H9 (cell line): Measurements from ENCODE around the gene SIGLEC5. TPM values are rescaled to one million over a fixed set of nuclear protein-coding genes. Genes with fewer than 3 reads are reported as not detected.

Source experiments
- DNase-seq: peaks from one replicate; pipeline ENCODE4 v3.0.0-alpha.2; 2017
- H2AFZ ChIP-seq: one replicate; pipeline ENCODE4 v1.6.1; 2013; ENCODE audit warnings: mild to moderate bottlenecking, low read length, control low read depth, moderate library complexity
- H2AK5ac ChIP-seq: 2 replicates; pipeline ENCODE4 v1.6.1; 2013; ENCODE audit warnings: low read length, control low read depth, mixed read lengths; ENCODE audit not compliant: insufficient read length
- H2BK120ac ChIP-seq: one replicate; pipeline ENCODE4 v1.6.1; 2013; ENCODE audit warnings: low read depth, mild to moderate bottlenecking, low read length, control low read depth, inconsistent platforms; ENCODE audit not compliant: poor library complexity, severe bottlenecking
- H2BK12ac ChIP-seq: 2 replicates; pipeline ENCODE4 v1.6.1; 2013; ENCODE audit warnings: low read length, control low read depth, mixed read lengths, low read depth; ENCODE audit not compliant: insufficient read length
- H2BK15ac ChIP-seq: 2 replicates; pipeline ENCODE4 v1.6.1; 2013; ENCODE audit warnings: low read depth, low read length, control low read depth
- H2BK20ac ChIP-seq: one replicate; pipeline ENCODE4 v1.6.1; 2013; ENCODE audit warnings: low read depth, mild to moderate bottlenecking, low read length, control low read depth, inconsistent platforms; ENCODE audit not compliant: poor library complexity, severe bottlenecking
- H2BK5ac ChIP-seq: 2 replicates; pipeline ENCODE4 v1.6.1; 2013; ENCODE audit warnings: low read length, control low read depth, mixed read lengths; ENCODE audit not compliant: insufficient read length
- H3K14ac ChIP-seq: 2 replicates; pipeline ENCODE4 v1.6.1; 2013; ENCODE audit warnings: low read length, control low read depth; ENCODE audit not compliant: insufficient read depth
- H3K18ac ChIP-seq: 2 replicates; pipeline ENCODE4 v1.6.1; 2013; ENCODE audit warnings: low read depth, mild to moderate bottlenecking, mixed read lengths, low read length, control low read depth; ENCODE audit not compliant: insufficient read length
- H3K23ac ChIP-seq: 2 replicates; pipeline ENCODE4 v1.6.1; 2013; ENCODE audit warnings: low read length, control low read depth, mixed read lengths, low read depth; ENCODE audit not compliant: insufficient read length
- H3K23me2 ChIP-seq: 2 replicates; pipeline ENCODE4 v1.6.1; 2013; ENCODE audit warnings: low read depth, mild to moderate bottlenecking, mixed read lengths, low read length, control low read depth; ENCODE audit not compliant: insufficient read length, poor library complexity, severe bottlenecking
- H3K27ac ChIP-seq: 2 replicates; pipeline ENCODE4 v1.5.1; 2013; ENCODE audit warnings: low read length, control low read depth, mixed read lengths, low read depth; ENCODE audit not compliant: insufficient read length
- H3K27me3 ChIP-seq: 2 replicates; pipeline ENCODE4 v1.6.1; 2013; ENCODE audit warnings: low read length, control low read depth, inconsistent platforms; ENCODE audit not compliant: insufficient read depth
- H3K4ac ChIP-seq: 2 replicates; pipeline ENCODE4 v1.6.1; 2013; ENCODE audit warnings: low read depth, mild to moderate bottlenecking, control low read depth, inconsistent platforms, low read length, moderate library complexity
- H3K4me1 ChIP-seq: 2 replicates; pipeline ENCODE4 v1.6.1; 2013; ENCODE audit warnings: low read length, control low read depth, inconsistent platforms; ENCODE audit not compliant: insufficient read depth
- H3K4me2 ChIP-seq: 2 replicates; pipeline ENCODE4 v1.6.1; 2013; ENCODE audit warnings: low read length, control low read depth, mixed read lengths; ENCODE audit not compliant: insufficient read length, insufficient read depth
- H3K56ac ChIP-seq: 2 replicates; pipeline ENCODE4 v1.6.1; 2013; ENCODE audit warnings: low read depth, mild to moderate bottlenecking, mixed read lengths, low read length, control low read depth; ENCODE audit not compliant: insufficient read length
- H3K79me1 ChIP-seq: 2 replicates; pipeline ENCODE4 v1.6.1; 2013; ENCODE audit warnings: low read depth, mild to moderate bottlenecking, moderate library complexity, low read length, control low read depth, inconsistent platforms; ENCODE audit not compliant: insufficient read depth, poor library complexity, severe bottlenecking
- H3K79me2 ChIP-seq: 2 replicates; pipeline ENCODE4 v1.6.1; 2013; ENCODE audit warnings: low read length, control low read depth, inconsistent platforms; ENCODE audit not compliant: insufficient read depth
- H3K9ac ChIP-seq: 2 replicates; pipeline ENCODE4 v1.6.1; 2013; ENCODE audit warnings: low read length, control low read depth, mixed read lengths; ENCODE audit not compliant: insufficient read length; ENCODE audit errors: extremely low read depth
- H3K9me3 ChIP-seq: one replicate; pipeline ENCODE4 v1.6.1; 2013; ENCODE audit warnings: low read depth, low read length, inconsistent platforms; ENCODE audit not compliant: control insufficient read depth
- H3T11ph ChIP-seq: one replicate; pipeline ENCODE4 v1.6.1; 2013; ENCODE audit warnings: mild to moderate bottlenecking, low read length, control low read depth, inconsistent platforms
- H4K20me1 ChIP-seq: one replicate; pipeline ENCODE4 v1.6.1; 2013; ENCODE audit not compliant: control insufficient read depth, insufficient read length, insufficient read depth
- H4K5ac ChIP-seq: 2 replicates; pipeline ENCODE4 v1.6.1; 2013; ENCODE audit warnings: low read depth, mild to moderate bottlenecking, mixed read lengths, low read length, control low read depth; ENCODE audit not compliant: insufficient read length
- H4K8ac ChIP-seq: replicated peaks from 2 replicates; pipeline ENCODE4 v1.6.1; 2013; ENCODE audit warnings: low read length, control low read depth, mixed read lengths, low read depth; ENCODE audit not compliant: insufficient read length
- H4K91ac ChIP-seq: 2 replicates; pipeline ENCODE4 v1.6.1; 2013; ENCODE audit warnings: low read depth, mild to moderate bottlenecking, moderate library complexity, mixed read lengths, low read length, control low read depth; ENCODE audit not compliant: insufficient read length
- H3K27ac Mint-ChIP-seq, 3 experiments: 2 replicates in 2 of 3; 3 replicates in 1 of 3; pipeline ENCODE4 v1.8.0; 2020 to 2021; ENCODE audit warnings: mixed read lengths in 3 of 3, mild to moderate bottlenecking in 1 of 3, moderate library complexity in 1 of 3
- H3K27me3 Mint-ChIP-seq: 2 replicates; pipeline ENCODE4 v1.8.0; 2021; ENCODE audit warnings: low read depth, mild to moderate bottlenecking, moderate library complexity, mixed read lengths
- H3K36me3 Mint-ChIP-seq, 3 experiments: 2 replicates in 2 of 3; 3 replicates in 1 of 3; pipeline ENCODE4 v1.8.0; 2020 to 2021; ENCODE audit warnings: low read depth in 3 of 3, mixed read lengths in 3 of 3; ENCODE audit not compliant: insufficient read depth in 1 of 3
- H3K4me1 Mint-ChIP-seq, 2 experiments: 2 replicates each; pipeline ENCODE4 v1.8.0; 2020; ENCODE audit warnings: mixed read lengths in 2 of 2
- H3K4me3 Mint-ChIP-seq, 2 experiments: 2 replicates in 1 of 2; 3 replicates in 1 of 2; pipeline ENCODE4 v1.8.0; 2020 to 2021; ENCODE audit warnings: mild to moderate bottlenecking in 2 of 2, mixed read lengths in 2 of 2, moderate library complexity in 1 of 2
- H3K9me3 Mint-ChIP-seq, 2 experiments: 2 replicates in 1 of 2; 3 replicates in 1 of 2; pipeline ENCODE4 v1.8.0; 2020; ENCODE audit warnings: mild to moderate bottlenecking in 2 of 2, mixed read lengths in 2 of 2, moderate library complexity in 1 of 2
- total RNA-seq: library from RNA; stranded (reverse); gene quantifications from 2 replicates; pipeline ENCODE4 v1.2.1, GENCODE V29; 2021
- TF ChIP-seq, protein P1 (sequence below): fragments of 200-600 bp; sonication (generic); conservative IDR thresholded peaks from 3 replicates; pipeline ENCODE4 v1.8.0; 2021; ENCODE audit warnings: antibody characterized with exemption, mild to moderate bottlenecking

Gene SIGLEC5
- total RNA-seq, 1 experiment from 2014 or later: not detected

GRCh38 chr19:51641648-51642047 lies 11.4 kb upstream of the SIGLEC5 start:
- Histone ChIP-seq H3K23me2 (no peaks in the 10 kb centered on the region), H3K4me1 (no peaks in the 10 kb centered on the region), H3K27me3 (no peaks in the 10 kb centered on the region), H4K20me1 (no peaks in the 10 kb centered on the region), H2BK120ac (no peak overlapping the region), H3T11ph (no peak overlapping the region), H2BK5ac (no peak overlapping the region), H3K14ac (no peak overlapping the region), H4K5ac (no peak overlapping the region), H4K91ac (no peak overlapping the region), H2BK20ac (no peak overlapping the region), H2BK15ac (no peak overlapping the region), H3K9me3 (peaks cover 3% of the 10 kb centered on the region), H3K4ac (no peak overlapping the region), H3K79me1 (no peaks in the 10 kb centered on the region), H4K8ac (no peak overlapping the region), H2AK5ac (no peak overlapping the region), H3K56ac (no peak overlapping the region), H3K23ac (no peak overlapping the region), H3K27ac (no peak overlapping the region), H3K9ac (no peak overlapping the region), H2BK12ac (no peak overlapping the region), H3K4me2 (no peak overlapping the region), H2AFZ (no peak overlapping the region), H3K18ac (no peak overlapping the region), H3K79me2 (no peaks in the 10 kb centered on the region)
- TF ChIP-seq, protein P1, sequence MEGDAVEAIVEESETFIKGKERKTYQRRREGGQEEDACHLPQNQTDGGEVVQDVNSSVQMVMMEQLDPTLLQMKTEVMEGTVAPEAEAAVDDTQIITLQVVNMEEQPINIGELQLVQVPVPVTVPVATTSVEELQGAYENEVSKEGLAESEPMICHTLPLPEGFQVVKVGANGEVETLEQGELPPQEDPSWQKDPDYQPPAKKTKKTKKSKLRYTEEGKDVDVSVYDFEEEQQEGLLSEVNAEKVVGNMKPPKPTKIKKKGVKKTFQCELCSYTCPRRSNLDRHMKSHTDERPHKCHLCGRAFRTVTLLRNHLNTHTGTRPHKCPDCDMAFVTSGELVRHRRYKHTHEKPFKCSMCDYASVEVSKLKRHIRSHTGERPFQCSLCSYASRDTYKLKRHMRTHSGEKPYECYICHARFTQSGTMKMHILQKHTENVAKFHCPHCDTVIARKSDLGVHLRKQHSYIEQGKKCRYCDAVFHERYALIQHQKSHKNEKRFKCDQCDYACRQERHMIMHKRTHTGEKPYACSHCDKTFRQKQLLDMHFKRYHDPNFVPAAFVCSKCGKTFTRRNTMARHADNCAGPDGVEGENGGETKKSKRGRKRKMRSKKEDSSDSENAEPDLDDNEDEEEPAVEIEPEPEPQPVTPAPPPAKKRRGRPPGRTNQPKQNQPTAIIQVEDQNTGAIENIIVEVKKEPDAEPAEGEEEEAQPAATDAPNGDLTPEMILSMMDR: no peak
- Mint-ChIP-seq H3K4me3 (no peak overlapping the region), H3K27ac (no peak overlapping the region), H3K4me1 (peaks cover 0 to 4% of the 10 kb centered on the region in 2 experiments; a peak in 2 of 4 replicates), H3K36me3 (peaks cover 3 to 6% (median 4%) of the 10 kb centered on the region in 3 experiments; a peak in 5 of 7 replicates), H3K9me3 (peaks cover 70 to 90% of the 10 kb centered on the region in 2 experiments), H3K27me3 (peaks cover 26% of the 10 kb centered on the region)
- DNase-seq: no peak
